Measurements from ENCODE around the gene PLD3.

DNA sequence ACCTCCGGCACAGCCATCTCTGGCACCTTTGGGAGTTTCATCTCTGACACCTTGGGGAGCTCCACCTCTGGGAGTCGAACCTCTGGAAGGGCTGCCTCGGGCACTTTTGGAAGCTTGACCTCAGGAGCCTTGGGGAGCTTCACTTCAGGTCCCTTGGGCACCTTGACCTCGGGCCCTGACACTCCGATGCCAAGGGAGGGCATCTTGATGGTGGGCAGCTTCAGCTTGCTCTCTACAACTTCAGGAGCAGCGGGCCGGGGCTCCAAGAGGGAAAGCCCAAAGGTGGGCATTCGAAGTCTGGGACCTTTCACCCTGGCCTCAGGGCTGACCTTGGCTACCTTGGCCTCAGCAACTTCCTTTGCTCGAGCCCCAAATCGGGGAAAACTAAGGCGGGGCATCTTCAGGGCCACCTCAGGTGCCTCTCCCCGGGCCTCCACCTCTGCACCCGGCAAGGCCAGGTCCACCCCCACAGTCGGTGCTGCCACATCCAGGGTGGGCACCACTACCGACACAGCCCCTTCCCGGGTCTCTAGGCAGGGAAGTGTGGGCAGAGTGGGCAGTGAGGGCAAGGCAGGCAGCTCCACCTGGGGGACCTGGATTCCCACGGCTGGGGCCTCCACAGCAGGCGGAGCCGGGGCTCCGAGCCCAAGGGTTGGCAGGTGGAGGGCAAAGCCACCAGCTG lies 48.5 kb downstream of the PLD3 start:
- TF ChIP-seq, protein P1, sequence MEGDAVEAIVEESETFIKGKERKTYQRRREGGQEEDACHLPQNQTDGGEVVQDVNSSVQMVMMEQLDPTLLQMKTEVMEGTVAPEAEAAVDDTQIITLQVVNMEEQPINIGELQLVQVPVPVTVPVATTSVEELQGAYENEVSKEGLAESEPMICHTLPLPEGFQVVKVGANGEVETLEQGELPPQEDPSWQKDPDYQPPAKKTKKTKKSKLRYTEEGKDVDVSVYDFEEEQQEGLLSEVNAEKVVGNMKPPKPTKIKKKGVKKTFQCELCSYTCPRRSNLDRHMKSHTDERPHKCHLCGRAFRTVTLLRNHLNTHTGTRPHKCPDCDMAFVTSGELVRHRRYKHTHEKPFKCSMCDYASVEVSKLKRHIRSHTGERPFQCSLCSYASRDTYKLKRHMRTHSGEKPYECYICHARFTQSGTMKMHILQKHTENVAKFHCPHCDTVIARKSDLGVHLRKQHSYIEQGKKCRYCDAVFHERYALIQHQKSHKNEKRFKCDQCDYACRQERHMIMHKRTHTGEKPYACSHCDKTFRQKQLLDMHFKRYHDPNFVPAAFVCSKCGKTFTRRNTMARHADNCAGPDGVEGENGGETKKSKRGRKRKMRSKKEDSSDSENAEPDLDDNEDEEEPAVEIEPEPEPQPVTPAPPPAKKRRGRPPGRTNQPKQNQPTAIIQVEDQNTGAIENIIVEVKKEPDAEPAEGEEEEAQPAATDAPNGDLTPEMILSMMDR (IDR thresholded peaks at IDR 0.05): no peak
- no peak for TF ChIP-seq EZH2 (IDR thresholded peaks at IDR 0.05)
- no peak for TF ChIP-seq EZH2phosphoT487 (IDR thresholded peaks at IDR 0.05)
